Body of pancreas (tissue), 4 donors: ENCODE results near the gene TRERF1.

Experiments
- CTCF ChIP-seq, 7 experiments: fragments of 450-650 bp in 4 of 7; fragments of 200-600 bp in 3 of 7; sonication (generic) in 3 of 7; IDR thresholded peaks; one replicate each; pipeline ENCODE4 v1.5.1; 2016 to 2019; ENCODE audit warnings: antibody characterized with exemption in 7 of 7
- POLR2A ChIP-seq, 3 donors: fragments of 450-650 bp; IDR thresholded peaks; one replicate each; pipeline ENCODE4 v1.6.1; 2016; ENCODE audit warnings: antibody characterized with exemption in 3 of 3, mild to moderate bottlenecking in 2 of 3

- no peak for TF ChIP-seq CTCF (IDR thresholded peaks at IDR 0.05)
- TF ChIP-seq POLR2A (IDR thresholded peaks at IDR 0.05), result no peak
Measured at GRCh38 chr6:42236682-42237473, 214.8 kb downstream of the TRERF1 start.
